H1 (cell line): ENCODE data around the gene XKR7. TPM values are rescaled to one million over a fixed set of nuclear protein-coding genes. Genes with fewer than 3 reads are reported as not detected.

ENCODE experiments used
- CTCF ChIA-PET: fragments of 300-600 bp; sonication (Branson Sonifier 250); formaldehyde crosslinking; loops from one replicate; lab custom pipeline; 2021; ENCODE audit not compliant: partially characterized antibody; lab: Charles Lee
- POLR2A ChIA-PET: fragments of 300-600 bp; sonication (Branson Sonifier 250); formaldehyde crosslinking; loops from one replicate; lab custom pipeline; 2021; ENCODE audit warnings: inconsistent platforms; ENCODE audit not compliant: partially characterized antibody; lab: Charles Lee
- DNase-seq, 2 experiments: peaks; one replicate each; pipeline versions ENCODE4 v3.0.0 to v3.0.0-alpha.2; 2010 to 2022; ENCODE audit warnings: low spot score in 2 of 2, low read depth in 1 of 2, mixed read lengths in 1 of 2
- FAIRE-seq: peaks from 2 replicates; lab custom pipeline; 2011; peaks lifted over from hg19 to GRCh38; lab: Jason Lieb, UNC
- H2AFZ ChIP-seq: 2 replicates; pipeline ENCODE4 v1.8.1; 2012; ENCODE audit warnings: low read length, inconsistent platforms
- H2AK5ac ChIP-seq: 2 replicates; pipeline ENCODE4 v1.6.1; 2013; ENCODE audit warnings: low read depth, low read length
- H2BK120ac ChIP-seq: replicated peaks from 2 replicates; pipeline ENCODE3; 2013; ENCODE audit warnings: low read depth, low read length, inconsistent platforms
- H2BK12ac ChIP-seq: 2 replicates; pipeline ENCODE4 v1.6.1; 2013; ENCODE audit warnings: low read depth, low read length
- H2BK15ac ChIP-seq: 2 replicates; pipeline ENCODE4 v1.6.1; 2013; ENCODE audit warnings: low read length
- H2BK20ac ChIP-seq: 2 replicates; pipeline ENCODE4 v1.6.1; 2013; ENCODE audit warnings: low read length
- H2BK5ac ChIP-seq: 2 replicates; pipeline ENCODE4 v1.6.1; 2013; ENCODE audit warnings: low read depth, low read length
- H3K14ac ChIP-seq: 2 replicates; pipeline ENCODE4 v1.6.1; 2013; ENCODE audit warnings: inconsistent platforms; ENCODE audit not compliant: insufficient read length
- H3K18ac ChIP-seq: 2 replicates; pipeline ENCODE4 v1.6.1; 2013; ENCODE audit warnings: low read length; ENCODE audit errors: extremely low read depth
- H3K23ac ChIP-seq: 2 replicates; pipeline ENCODE4 v1.6.1; 2013; ENCODE audit warnings: inconsistent platforms; ENCODE audit not compliant: insufficient read length
- H3K23me2 ChIP-seq: 2 replicates; pipeline ENCODE4 v1.6.1; 2013; ENCODE audit warnings: low read depth, low read length
- H3K27ac ChIP-seq: 2 replicates; pipeline ENCODE4 v1.6.1; 2011; ENCODE audit warnings: low read depth, low read length, inconsistent platforms
- H3K27me3 ChIP-seq, 4 experiments: replicated peaks in 1 of 4; 1 replicate in 1 of 4; 2 replicates in 3 of 4; pipeline versions ENCODE4 v1.6.1 to v1.8.1; 2011 to 2013; ENCODE audit warnings: low read length in 3 of 4, mild to moderate bottlenecking in 3 of 4, inconsistent platforms in 2 of 4, mixed read lengths in 2 of 4, moderate library complexity in 1 of 4; ENCODE audit not compliant: control insufficient read depth in 3 of 4, insufficient read depth in 3 of 4; ENCODE audit errors: extremely low read depth in 1 of 4
- H3K36me3 ChIP-seq, 4 experiments: 2 replicates each; pipeline versions ENCODE4 v1.6.1 to v1.8.1; 2011 to 2013; ENCODE audit warnings: mild to moderate bottlenecking in 4 of 4, low read length in 3 of 4, moderate library complexity in 2 of 4, control low read depth in 1 of 4, inconsistent platforms in 1 of 4; ENCODE audit not compliant: insufficient read depth in 4 of 4, control insufficient read depth in 2 of 4
- H3K4ac ChIP-seq: replicated peaks from 2 replicates; pipeline ENCODE3; 2013; ENCODE audit warnings: low read length, low read depth, mixed read lengths, inconsistent platforms; ENCODE audit not compliant: insufficient read length
- H3K4me1 ChIP-seq, 4 experiments: replicated peaks in 1 of 4; 1 replicate in 1 of 4; 2 replicates in 3 of 4; pipeline versions ENCODE4 v1.6.1 to v1.8.1; 2011 to 2013; ENCODE audit warnings: low read length in 3 of 4, inconsistent platforms in 2 of 4, mixed read lengths in 1 of 4; ENCODE audit not compliant: insufficient read depth in 4 of 4, control insufficient read depth in 3 of 4
- H3K4me2 ChIP-seq, 2 experiments: 2 replicates each; pipeline versions ENCODE4 v1.6.1 to v1.8.1; 2011 to 2013; ENCODE audit warnings: low read depth in 2 of 2, low read length in 2 of 2, control low read depth in 1 of 2, inconsistent platforms in 1 of 2, mild to moderate bottlenecking in 1 of 2; ENCODE audit not compliant: insufficient read depth in 1 of 2
- H3K4me3 ChIP-seq, 4 experiments: fragments of 200-600, 300-600 bp in 1 of 4; sonication (generic), shearing (Covaris generic), sonication (Bioruptor Twin) in 1 of 4; 2 replicates each; pipeline versions ENCODE4 v1.5.1 to v1.8.1; 2011 to 2016; ENCODE audit warnings: low read length in 4 of 4, low read depth in 3 of 4, control low read depth in 2 of 4, inconsistent platforms in 2 of 4, mild to moderate bottlenecking in 2 of 4, mixed read lengths in 1 of 4, moderate library complexity in 1 of 4; ENCODE audit not compliant: insufficient read depth in 2 of 4; ENCODE audit errors: extremely low read depth in 1 of 4
- H3K56ac ChIP-seq: replicated peaks from 2 replicates; pipeline ENCODE3; 2013; ENCODE audit warnings: low read depth, mild to moderate bottlenecking, mixed read lengths, low read length, inconsistent platforms; ENCODE audit not compliant: insufficient read length
- H3K79me1 ChIP-seq: 2 replicates; pipeline ENCODE4 v1.6.1; 2013; ENCODE audit warnings: low read depth, low read length, control low read depth
- H3K79me2 ChIP-seq, 2 experiments: 2 replicates each; pipeline versions ENCODE4 v1.6.1 to v1.8.1; 2012 to 2013; ENCODE audit warnings: low read length in 2 of 2, mild to moderate bottlenecking in 2 of 2, inconsistent platforms in 1 of 2; ENCODE audit not compliant: insufficient read depth in 2 of 2, control insufficient read depth in 1 of 2
- H3K9ac ChIP-seq, 4 experiments: replicated peaks in 1 of 4; 1 replicate in 1 of 4; 2 replicates in 3 of 4; pipeline versions ENCODE4 v1.6.1 to v1.8.1; 2011 to 2013; ENCODE audit warnings: low read depth in 3 of 4, low read length in 3 of 4, control low read depth in 2 of 4, mild to moderate bottlenecking in 2 of 4, moderate library complexity in 2 of 4, inconsistent platforms in 1 of 4; ENCODE audit errors: extremely low read depth in 1 of 4
- H3K9me3 ChIP-seq, 2 experiments: 2 replicates each; pipeline versions ENCODE4 v1.6.1 to v1.8.1; 2012 to 2013; ENCODE audit warnings: mild to moderate bottlenecking in 2 of 2, moderate library complexity in 2 of 2, control low read depth in 1 of 2, inconsistent platforms in 1 of 2, low read depth in 1 of 2, low read length in 1 of 2, mixed read lengths in 1 of 2; ENCODE audit not compliant: insufficient read depth in 2 of 2
- H4K20me1 ChIP-seq, 2 experiments: replicated peaks in 1 of 2; 2 replicates each; pipeline versions ENCODE3 to v1.8.1; 2011 to 2013; ENCODE audit warnings: inconsistent platforms in 2 of 2, low read length in 2 of 2, mild to moderate bottlenecking in 1 of 2; ENCODE audit not compliant: insufficient read depth in 2 of 2, control insufficient read depth in 1 of 2
- H4K5ac ChIP-seq: 2 replicates; pipeline ENCODE4 v1.6.1; 2013; ENCODE audit warnings: low read length, low read depth, mixed read lengths, inconsistent platforms; ENCODE audit not compliant: insufficient read length
- H4K8ac ChIP-seq: 2 replicates; pipeline ENCODE4 v1.8.0; 2013; ENCODE audit warnings: mild to moderate bottlenecking, moderate library complexity, low read length, inconsistent platforms; ENCODE audit not compliant: insufficient read depth; ENCODE audit errors: extremely low read depth
- H4K91ac ChIP-seq: replicated peaks from 2 replicates; pipeline ENCODE3; 2013; ENCODE audit warnings: low read length, mixed read lengths, inconsistent platforms; ENCODE audit not compliant: insufficient read length
- ATF2 ChIP-seq: IDR thresholded peaks from 2 replicates; pipeline ENCODE4 v1.6.1; 2012; ENCODE audit warnings: low read length, inconsistent platforms
- CTBP2 ChIP-seq: IDR thresholded peaks from 2 replicates; pipeline ENCODE4 v1.7.0; 2011; ENCODE audit warnings: borderline replicate concordance, mild to moderate bottlenecking, moderate library complexity, mixed read lengths, low read length; ENCODE audit not compliant: insufficient read depth, insufficient read length
- E2F6 ChIP-seq: IDR thresholded peaks from 2 replicates; pipeline ENCODE4 v1.6.1; 2012; ENCODE audit warnings: inconsistent platforms
- FOSL1 ChIP-seq: IDR thresholded peaks from 2 replicates; pipeline ENCODE4 v1.6.1; 2011; ENCODE audit warnings: mild to moderate bottlenecking, low read depth, low read length, moderate library complexity; ENCODE audit not compliant: insufficient read depth
- HDAC6 ChIP-seq: IDR thresholded peaks from one replicate; pipeline ENCODE4 v1.7.1; 2012; ENCODE audit warnings: low read depth, mild to moderate bottlenecking, inconsistent platforms, low read length, moderate library complexity
- JUN ChIP-seq: IDR thresholded peaks from 2 replicates; pipeline ENCODE4 v1.6.1; 2011; ENCODE audit warnings: low read depth, mild to moderate bottlenecking, improper control_type of control experiment, low read length
- SP4 ChIP-seq: IDR thresholded peaks from 2 replicates; pipeline ENCODE4 v1.6.1; 2012; ENCODE audit warnings: low read length, inconsistent platforms
- TAF1 ChIP-seq: IDR thresholded peaks from 2 replicates; pipeline ENCODE4 v1.6.1; 2011; ENCODE audit warnings: mild to moderate bottlenecking, low read depth, low read length
- ZNF274 ChIP-seq: IDR thresholded peaks from 2 replicates; pipeline ENCODE4 v1.7.0; 2012; ENCODE audit warnings: low read length, borderline replicate concordance; ENCODE audit errors: extremely low read depth
- WGBS, 2 experiments: shearing (Covaris generic) in 1 of 2; methylation state at CpG; one replicate each; pipeline versions ENCODE4 v1.1.6 to v1.1.7; 2013 to 2015; ENCODE audit warnings: low lambda C conversion rate in 2 of 2, mixed read lengths in 2 of 2, inconsistent platforms in 1 of 2, low coverage in 1 of 2, missing lambda C conversion rate in 1 of 2; ENCODE audit not compliant: insufficient replicate concordance in 2 of 2, insufficient coverage in 1 of 2, insufficient read length in 1 of 2; ENCODE audit errors: extremely low coverage in 1 of 2, missing lambda C conversion rate in 1 of 2; 5-methylcytosine and 5-hydroxymethylcytosine counted together
- polyA plus RNA-seq, 7 experiments: library from polyadenylated mRNA; depleted of rRNA in 3 of 7; stranded (reverse) in 5 of 7; unstranded in 2 of 7; fragments of >200 nt in 5 of 7; fragments of 200-250 nt in 2 of 7; gene quantifications; 1 replicate in 5 of 7; 2 replicates in 1 of 7; 4 replicates in 1 of 7; pipeline versions ENCODE4 v1.2.1 to v1.2.3, GENCODE V29; 2011 to 2013; ENCODE audit warnings: missing spikeins in 2 of 7, mixed read lengths in 2 of 7
- total RNA-seq: library from RNA; stranded (reverse); fragmentation: NEBNext Ultra II Directional; extraction: Animal tissue kit (Norgen Biotek cat#: 25700); gene quantifications from 2 replicates; pipeline ENCODE4 v1.2.1, GENCODE V29; 2021

The XKR7 gene
- total and polyA plus RNA-seq, 2 of the 8 experiments (the other 6 are each of a cell fraction or from before 2014, with no cell fraction given) = 1.8 to 2.4 TPM

GRCh38 chr20:32033316-32033715 is 65.4 kb downstream of the XKR7 start:
- Histone ChIP-seq H3K27me3 (peaks cover 0 to 6% (median 0%) of the 10 kb centered on the region in 4 experiments; a peak in 2 of 7 replicates), H3K79me1 (no peaks in the 10 kb centered on the region), H2BK20ac (no peak overlapping the region), H3K14ac (no peak overlapping the region), H2BK5ac (no peak overlapping the region), H3K18ac (no peak overlapping the region), H2BK15ac (no peak overlapping the region), H2AFZ (no peak overlapping the region), H3K9me3 (no peaks in the 10 kb centered on the region), H3K79me2 (no peaks in the 10 kb centered on the region), H3K4me1 (peaks cover 0 to 7% (median 5%) of the 10 kb centered on the region in 4 experiments; a peak in 6 of 7 replicates), H3K36me3 (no peaks in the 10 kb centered on the region), H3K23me2 (peaks cover 4% of the 10 kb centered on the region; the same call in 1 of the 2 replicates), H2BK120ac (no peak overlapping the region), H4K5ac (no peak overlapping the region), H3K56ac (no peak overlapping the region), H3K4ac (no peak overlapping the region), H3K23ac (no peak overlapping the region), H3K4me3 (no peak overlapping the region), H3K4me2 (no peak overlapping the region), H4K91ac (no peak overlapping the region), H3K9ac (no peak overlapping the region), H3K27ac (no peak overlapping the region), H4K8ac (no peak overlapping the region), H4K20me1 (peaks cover 0 to 2% of the 10 kb centered on the region in 2 experiments), H2BK12ac (no peak overlapping the region), H2AK5ac (no peak overlapping the region)
- POLR2A ChIA-PET = interaction anchor here (1.5 kb wide), 1 partner anchor 177 kb away, joined by 3 read pairs; no protein-coding TSS in a partner anchor
- FAIRE-seq = no peak
- CTCF ChIA-PET = interaction anchor here (1.6 to 10.4 kb wide), 8 partner anchors 8 to 210 kb away, joined by 6 to 176 read pairs (median 50); no protein-coding TSS in a partner anchor
- 86% methylated on average over 2 of the region's 2 CpGs; no CpG with 5 or more reads in 1 of the 2 experiments for WGBS, 2 experiments
- no peak for DNase-seq
- TF ChIP-seq JUN (no peak), HDAC6 (no peak), E2F6 (no peak), ZNF274 (no peak), TAF1 (no peak), ATF2 (no peak), FOSL1 (no peak), CTBP2 (no peak), SP4 (no peak)
